ENCODE data around the gene STARD7.

The STARD7 gene

DNA sequence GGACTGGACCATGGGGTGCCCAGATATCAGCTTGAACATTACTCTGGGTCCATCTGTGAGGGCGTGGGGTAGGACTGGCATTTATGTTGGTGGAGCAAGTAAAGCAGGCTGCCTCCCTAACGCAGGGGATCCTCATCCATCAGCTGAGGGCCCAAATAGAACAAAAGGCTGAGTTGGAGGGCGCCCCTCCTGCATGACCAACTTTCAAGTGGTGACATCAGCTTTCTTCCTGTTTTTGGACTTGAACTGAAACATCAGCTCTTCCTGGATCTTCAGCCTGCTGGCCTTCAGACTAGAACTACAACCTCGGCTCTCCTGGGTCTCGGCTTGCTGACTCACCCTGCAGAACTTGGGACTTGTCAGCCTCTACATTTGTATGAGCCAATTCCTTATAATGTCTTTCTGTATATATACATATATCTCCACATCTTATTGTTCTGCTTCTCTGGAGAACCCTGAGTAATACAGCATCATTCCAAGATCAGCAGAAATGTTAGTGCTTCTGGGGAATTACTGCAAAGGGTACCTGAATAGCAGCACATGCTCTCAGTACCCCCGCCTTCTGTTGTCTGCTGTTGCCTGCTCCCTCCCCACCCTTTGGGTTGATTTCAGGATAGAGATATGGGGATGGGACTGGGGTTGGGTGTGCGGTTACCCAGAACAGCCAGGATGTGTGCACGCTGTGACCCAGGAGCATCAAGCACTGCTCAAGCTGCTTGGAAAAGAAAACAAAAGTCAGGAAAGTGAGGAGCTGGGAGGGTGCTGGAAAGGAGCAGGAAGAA is 37.2 kb upstream of the STARD7 start:
- Histone ChIP-seq H3K4me3 (ENCODE audit: low read depth, low read length) (no peak overlapping the region), H3K9me3 (ENCODE audit: severe bottlenecking) (no peaks in the 10 kb centered on the region), H3K27ac (no peak overlapping the region), H3K36me3 (peaks cover 2% of the 10 kb centered on the region; the same call in 1 of the 2 replicates), H3K27me3 (ENCODE audit: insufficient read depth, low read depth, severe bottlenecking) (no peaks in the 10 kb centered on the region)
- TF ChIP-seq, protein P1, sequence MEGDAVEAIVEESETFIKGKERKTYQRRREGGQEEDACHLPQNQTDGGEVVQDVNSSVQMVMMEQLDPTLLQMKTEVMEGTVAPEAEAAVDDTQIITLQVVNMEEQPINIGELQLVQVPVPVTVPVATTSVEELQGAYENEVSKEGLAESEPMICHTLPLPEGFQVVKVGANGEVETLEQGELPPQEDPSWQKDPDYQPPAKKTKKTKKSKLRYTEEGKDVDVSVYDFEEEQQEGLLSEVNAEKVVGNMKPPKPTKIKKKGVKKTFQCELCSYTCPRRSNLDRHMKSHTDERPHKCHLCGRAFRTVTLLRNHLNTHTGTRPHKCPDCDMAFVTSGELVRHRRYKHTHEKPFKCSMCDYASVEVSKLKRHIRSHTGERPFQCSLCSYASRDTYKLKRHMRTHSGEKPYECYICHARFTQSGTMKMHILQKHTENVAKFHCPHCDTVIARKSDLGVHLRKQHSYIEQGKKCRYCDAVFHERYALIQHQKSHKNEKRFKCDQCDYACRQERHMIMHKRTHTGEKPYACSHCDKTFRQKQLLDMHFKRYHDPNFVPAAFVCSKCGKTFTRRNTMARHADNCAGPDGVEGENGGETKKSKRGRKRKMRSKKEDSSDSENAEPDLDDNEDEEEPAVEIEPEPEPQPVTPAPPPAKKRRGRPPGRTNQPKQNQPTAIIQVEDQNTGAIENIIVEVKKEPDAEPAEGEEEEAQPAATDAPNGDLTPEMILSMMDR (IDR thresholded peaks at IDR 0.05; ENCODE audit: low read depth, low read length): no peak
- no peak for DNase-seq

DNA sequence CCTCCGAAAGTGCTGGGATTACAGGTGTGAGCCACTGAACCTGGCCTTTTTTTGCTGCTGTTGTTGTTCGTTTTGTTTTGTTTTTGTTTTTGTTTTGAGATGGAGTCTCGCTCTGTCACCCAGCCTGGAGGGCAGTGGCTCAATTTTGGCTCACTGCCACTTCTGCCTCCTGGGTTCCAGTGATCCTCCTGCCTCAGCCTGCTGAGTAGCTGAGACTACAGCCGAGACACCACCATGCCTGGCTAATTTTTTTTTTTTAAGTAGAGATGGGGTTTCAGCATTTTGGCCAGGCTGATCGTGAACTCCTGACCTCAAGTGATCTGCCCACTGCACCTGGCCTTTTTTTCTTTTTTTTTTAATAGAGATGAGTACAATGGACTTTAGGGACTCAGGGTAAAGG is 35.2 kb upstream of the STARD7 start:
- TF ChIP-seq, protein P1 (IDR thresholded peaks at IDR 0.05; ENCODE audit: low read depth, low read length): no peak
- Histone ChIP-seq H3K9me3 (ENCODE audit: severe bottlenecking) (no peaks in the 10 kb centered on the region), H3K36me3 (no peaks in the 10 kb centered on the region; the same call in 1 of the 2 replicates), H3K27me3 (ENCODE audit: insufficient read depth, low read depth, severe bottlenecking) (no peaks in the 10 kb centered on the region), H3K4me3 (ENCODE audit: low read depth, low read length) (no peak overlapping the region), H3K27ac (no peak overlapping the region)
- DNase-seq: no peak

DNA sequence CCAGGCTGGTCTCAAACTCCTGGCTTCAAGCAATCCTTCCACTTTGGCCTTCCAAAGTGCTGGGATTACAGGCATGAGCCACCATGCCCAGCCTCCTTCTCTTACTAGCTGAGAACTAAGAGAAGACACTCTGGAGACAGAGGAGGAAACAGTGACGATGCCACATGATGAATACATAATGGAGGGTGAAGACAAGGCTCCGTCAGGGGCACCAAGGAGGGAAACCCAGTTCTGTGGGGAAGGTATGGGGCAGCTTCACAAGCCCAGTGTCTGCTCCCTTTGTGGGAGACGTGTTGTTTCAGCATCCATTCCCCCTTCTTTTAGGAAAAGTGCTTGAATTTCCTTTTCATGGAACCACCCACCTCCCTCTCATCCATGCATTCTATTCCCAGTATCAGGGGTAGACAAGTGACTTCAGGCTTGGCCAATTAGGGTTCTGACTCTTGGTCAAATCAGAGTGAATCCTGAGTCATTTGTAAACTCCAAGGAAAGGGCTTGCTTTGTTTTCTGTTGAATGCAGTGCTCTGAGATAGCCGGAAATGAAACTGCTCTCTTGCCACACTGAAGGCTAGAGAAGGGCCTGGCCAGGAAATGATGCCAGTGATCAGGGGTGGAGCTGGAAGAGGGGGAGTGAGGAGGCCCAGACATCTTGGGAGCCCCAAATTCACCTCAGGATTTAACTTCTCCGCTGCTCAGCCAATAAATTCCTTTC is 33.4 kb upstream of the STARD7 start:
- H3K9me3 ChIP-seq (ENCODE audit: severe bottlenecking): no peaks in the 10 kb centered on the region
- TF ChIP-seq, protein P1 (IDR thresholded peaks at IDR 0.05; ENCODE audit: low read depth, low read length): no peak
- no peak overlapping the region for H3K4me3 ChIP-seq (ENCODE audit: low read depth, low read length)
- no peaks in the 10 kb centered on the region for H3K27me3 ChIP-seq (ENCODE audit: insufficient read depth, low read depth, severe bottlenecking)
- H3K36me3 ChIP-seq: no peaks in the 10 kb centered on the region; the same call in 1 of the 2 replicates
- H3K27ac ChIP-seq: no peak overlapping the region
- DNase-seq: no peak

DNA sequence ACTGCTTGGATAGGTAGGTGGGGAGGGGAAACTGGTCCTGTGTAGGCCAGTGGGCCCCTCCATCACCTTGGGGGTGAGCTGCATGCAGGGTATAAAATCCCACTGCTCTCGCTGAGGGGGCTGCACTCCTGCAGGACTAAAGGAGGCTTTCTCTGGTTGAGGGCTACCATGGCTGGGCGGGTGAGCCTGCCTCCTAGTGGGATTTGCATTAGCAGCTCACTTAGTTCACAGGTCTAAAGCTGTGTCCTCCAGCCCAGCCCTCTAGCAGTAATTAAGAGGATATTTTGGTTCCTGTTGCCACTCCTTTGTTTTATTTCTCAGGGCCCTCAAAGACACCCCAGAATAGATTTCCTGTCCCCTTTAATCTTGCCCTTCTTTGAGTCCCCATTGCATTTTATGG is 32.6 kb upstream of the STARD7 start:
- TF ChIP-seq, protein P1 (IDR thresholded peaks at IDR 0.05; ENCODE audit: low read depth, low read length): peak; percentile 14; the same call in 1 of the 2 replicates
- DNase-seq: peak; percentile 17
- H3K27ac ChIP-seq: no peak overlapping the region
- no peaks in the 10 kb centered on the region; the same call in 1 of the 2 replicates for H3K36me3 ChIP-seq
- H3K27me3 ChIP-seq (ENCODE audit: insufficient read depth, low read depth, severe bottlenecking): no peaks in the 10 kb centered on the region
- no peak overlapping the region for H3K4me3 ChIP-seq (ENCODE audit: low read depth, low read length)
- H3K9me3 ChIP-seq (ENCODE audit: severe bottlenecking): no peaks in the 10 kb centered on the region

DNA sequence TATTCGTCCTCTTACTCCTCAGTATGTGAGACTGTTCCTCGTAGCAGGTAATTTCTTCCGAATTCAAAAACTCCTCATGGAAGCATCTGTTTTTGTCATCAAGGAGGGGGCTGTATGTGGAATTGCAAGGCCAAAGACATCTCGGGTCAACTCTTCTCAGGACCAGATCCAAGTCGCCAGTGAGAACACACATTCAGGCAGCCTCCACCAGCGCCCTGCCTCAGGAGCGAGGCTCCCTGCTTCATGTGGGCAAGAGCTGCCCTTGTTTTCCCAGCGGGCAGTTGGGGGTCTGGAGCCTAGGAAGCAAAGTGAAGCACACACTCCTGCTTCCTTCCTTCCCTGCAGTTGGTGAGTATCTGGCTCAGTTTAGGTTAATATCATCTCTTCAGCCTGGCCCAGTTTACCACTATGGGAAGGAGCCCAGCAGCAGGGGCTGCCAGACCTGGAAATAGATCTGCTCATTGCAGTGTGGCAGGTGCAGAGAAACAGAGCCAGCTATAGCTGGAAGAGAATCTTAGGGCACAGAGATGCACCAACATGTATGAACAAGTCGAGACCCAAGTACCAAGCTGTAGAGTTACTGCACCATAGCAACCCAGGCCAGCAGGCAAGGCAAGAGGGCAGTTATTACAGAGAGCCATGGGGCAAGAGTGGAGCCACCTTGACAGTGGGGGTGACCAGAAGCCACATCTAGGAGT is 31.9 kb upstream of the STARD7 start:
- DNase-seq: no peak
- no peaks in the 10 kb centered on the region for H3K9me3 ChIP-seq (ENCODE audit: severe bottlenecking)
- H3K27me3 ChIP-seq (ENCODE audit: insufficient read depth, low read depth, severe bottlenecking): no peaks in the 10 kb centered on the region
- TF ChIP-seq, protein P1 (IDR thresholded peaks at IDR 0.05; ENCODE audit: low read depth, low read length): no peak
- no peak overlapping the region for H3K4me3 ChIP-seq (ENCODE audit: low read depth, low read length)
- no peaks in the 10 kb centered on the region; the same call in 1 of the 2 replicates for H3K36me3 ChIP-seq
- H3K27ac ChIP-seq: no peak overlapping the region

All from WERI-Rb-1 (cell line).